VCaP (cell line): ENCODE measurements around the gene SIX4.
A peak's percentile ranks its signal among the peaks of the same experiment; 100 is the strongest.
"Not testable (repeated sequence)": the region's sequence is repeated elsewhere in the genome, so short reads cannot be mapped to it uniquely, and the experiment has no call there.

Experiments
- H3K27ac ChIP-seq: fragments of 450-650 bp; 2 replicates; pipeline ENCODE4 v1.5.1; 2017
- TF ChIP-seq, protein P1 (sequence below): fragments of 450-650 bp; conservative IDR thresholded peaks from 2 replicates; pipeline ENCODE4 v1.5.1; 2017; ENCODE audit warnings: mild to moderate bottlenecking, moderate library complexity

The SIX4 gene

DNA sequence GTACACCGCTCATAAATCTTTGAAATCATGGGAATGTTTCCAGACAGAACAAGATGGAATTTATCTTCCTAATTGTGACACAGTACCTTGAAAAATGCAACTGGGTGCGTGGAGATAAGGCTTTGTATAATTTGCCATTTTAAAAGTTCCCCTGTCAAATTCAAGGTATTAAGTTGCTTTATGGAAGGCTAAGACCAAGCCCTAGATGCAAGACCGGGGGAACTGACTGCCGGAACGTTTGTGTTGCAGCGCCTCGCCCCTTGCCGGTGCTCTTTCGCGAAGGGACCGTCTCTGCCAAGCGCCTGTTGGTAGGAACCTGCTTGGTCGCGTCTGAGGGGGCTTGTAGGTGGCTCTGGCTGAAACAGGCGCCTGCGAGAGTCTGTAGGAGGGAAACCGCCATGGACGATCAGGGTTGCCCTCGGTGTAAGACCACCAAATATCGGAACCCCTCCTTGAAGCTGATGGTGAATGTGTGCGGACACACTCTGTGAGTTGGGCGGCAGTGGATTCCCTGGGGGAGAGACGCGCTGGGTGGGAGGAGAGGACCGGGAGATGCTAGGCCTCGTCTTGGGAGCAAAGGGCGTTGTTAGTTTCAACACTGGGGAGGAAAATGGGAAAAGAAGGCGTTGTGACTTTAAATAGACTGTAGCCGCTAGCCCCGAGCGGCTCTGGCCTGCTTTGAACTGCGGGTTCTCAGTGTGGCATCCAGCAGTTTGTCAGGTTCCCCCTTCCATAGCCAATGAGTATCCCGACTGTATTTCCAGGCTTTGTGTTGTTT lies 10.5 kb upstream of the SIX4 start, which contains the start of gene MNAT1:
TSS of gene MNAT1 (plus strand) at position 297 of the 778 bp plus-strand sequence. CDS start at position 399, 102 bp downstream.
- TF ChIP-seq, protein P1, sequence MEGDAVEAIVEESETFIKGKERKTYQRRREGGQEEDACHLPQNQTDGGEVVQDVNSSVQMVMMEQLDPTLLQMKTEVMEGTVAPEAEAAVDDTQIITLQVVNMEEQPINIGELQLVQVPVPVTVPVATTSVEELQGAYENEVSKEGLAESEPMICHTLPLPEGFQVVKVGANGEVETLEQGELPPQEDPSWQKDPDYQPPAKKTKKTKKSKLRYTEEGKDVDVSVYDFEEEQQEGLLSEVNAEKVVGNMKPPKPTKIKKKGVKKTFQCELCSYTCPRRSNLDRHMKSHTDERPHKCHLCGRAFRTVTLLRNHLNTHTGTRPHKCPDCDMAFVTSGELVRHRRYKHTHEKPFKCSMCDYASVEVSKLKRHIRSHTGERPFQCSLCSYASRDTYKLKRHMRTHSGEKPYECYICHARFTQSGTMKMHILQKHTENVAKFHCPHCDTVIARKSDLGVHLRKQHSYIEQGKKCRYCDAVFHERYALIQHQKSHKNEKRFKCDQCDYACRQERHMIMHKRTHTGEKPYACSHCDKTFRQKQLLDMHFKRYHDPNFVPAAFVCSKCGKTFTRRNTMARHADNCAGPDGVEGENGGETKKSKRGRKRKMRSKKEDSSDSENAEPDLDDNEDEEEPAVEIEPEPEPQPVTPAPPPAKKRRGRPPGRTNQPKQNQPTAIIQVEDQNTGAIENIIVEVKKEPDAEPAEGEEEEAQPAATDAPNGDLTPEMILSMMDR = no peak

DNA sequence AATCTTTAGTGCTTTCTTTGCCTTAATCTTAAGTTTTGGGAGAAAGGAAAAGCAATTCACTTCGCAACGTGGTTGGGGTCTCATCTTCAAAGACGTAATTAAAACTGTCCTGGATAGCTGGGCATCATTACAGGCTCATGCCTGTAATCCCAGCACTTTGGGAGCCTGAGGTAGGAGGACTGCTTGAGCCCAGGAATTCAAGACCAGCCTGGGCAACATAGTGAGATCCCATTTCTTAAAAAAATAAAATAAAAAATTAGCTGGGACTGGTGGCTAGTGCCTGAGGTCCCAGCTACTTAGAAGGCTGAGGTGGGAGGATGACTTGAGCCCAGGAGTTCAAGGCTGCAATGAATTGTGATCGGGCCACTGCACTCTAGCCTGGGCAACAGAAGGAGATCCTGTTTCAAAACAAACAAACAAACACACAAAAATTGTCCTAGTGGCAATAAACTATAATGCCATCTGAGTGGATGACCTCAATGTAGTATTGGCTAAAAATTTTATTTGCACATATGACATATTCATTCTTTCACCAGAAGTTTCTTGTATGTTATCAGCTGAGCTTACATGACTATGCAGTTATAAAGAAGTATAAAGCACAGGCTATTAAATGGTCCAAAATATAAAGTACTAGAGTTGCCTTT lies 8.8 kb upstream of the SIX4 start:
- no peak overlapping the region for H3K27ac ChIP-seq
- TF ChIP-seq, protein P1 = no peak

More for the DNA sequence above, 10.5 kb upstream of the SIX4 start, which contains the start of gene MNAT1:
- H3K27ac ChIP-seq = peak within 1 kb of the TSS; percentile 69

DNA sequence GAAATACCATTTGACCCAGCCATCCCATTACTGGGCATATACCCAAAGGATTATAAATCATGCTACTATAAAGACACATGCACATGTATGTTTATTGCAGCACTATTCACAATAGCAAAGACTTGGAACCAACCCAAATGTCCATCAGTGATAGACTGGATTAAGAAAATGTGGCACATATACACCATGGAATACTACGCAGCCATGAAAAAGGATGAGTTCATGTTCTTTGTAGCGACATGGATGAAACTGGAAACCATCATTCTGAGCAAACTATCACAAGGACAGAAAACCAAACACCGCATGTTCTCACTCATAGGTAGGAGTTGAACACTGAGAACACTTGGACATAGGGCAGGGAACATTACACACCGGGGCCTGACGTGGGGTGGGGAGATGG lies 7.1 kb upstream of the SIX4 start:
- not testable (repeated sequence) for H3K27ac ChIP-seq

DNA sequence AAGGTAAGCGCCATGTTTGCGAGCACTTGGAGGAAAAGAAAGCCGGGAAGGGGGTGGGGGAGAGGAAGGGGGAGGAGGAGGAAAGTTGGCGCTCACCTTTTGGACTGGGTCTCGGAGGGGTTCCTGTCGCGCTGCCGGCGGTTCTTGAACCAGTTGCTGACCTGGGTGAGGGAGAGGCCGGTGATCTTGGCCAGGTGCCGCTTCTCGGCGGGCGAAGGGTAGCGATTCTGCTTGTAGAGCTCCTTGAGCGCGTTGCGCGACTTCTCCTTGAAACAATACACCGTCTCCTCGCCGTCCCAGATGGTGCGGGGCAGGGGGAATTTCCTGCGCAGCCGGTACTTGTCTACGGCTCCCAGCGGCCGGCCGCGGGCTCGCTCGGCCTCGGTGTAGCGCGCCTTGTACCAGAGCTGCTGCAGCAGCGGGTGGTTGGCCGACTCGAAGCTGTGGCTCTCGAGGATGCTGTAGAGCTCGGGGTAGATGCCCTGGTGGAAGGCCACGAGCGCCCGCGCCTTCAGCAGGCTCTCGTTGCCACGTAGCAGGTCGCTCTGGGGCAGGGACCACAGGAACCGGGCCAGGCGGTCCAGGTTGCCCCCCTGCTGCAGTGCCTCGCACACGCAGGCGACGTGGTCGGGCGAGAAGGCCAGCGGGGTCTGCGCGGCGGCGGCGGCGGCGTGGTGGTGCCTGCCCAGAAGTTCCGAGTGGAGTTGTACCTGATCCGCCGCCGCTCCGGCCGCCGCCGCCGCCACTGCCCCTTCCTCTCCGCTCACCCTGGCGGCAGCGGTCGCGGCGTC lies 840 bp downstream of the SIX4 start:
- H3K27ac ChIP-seq = peak overlapping the region; percentile 81
- TF ChIP-seq, protein P1 = no peak

DNA sequence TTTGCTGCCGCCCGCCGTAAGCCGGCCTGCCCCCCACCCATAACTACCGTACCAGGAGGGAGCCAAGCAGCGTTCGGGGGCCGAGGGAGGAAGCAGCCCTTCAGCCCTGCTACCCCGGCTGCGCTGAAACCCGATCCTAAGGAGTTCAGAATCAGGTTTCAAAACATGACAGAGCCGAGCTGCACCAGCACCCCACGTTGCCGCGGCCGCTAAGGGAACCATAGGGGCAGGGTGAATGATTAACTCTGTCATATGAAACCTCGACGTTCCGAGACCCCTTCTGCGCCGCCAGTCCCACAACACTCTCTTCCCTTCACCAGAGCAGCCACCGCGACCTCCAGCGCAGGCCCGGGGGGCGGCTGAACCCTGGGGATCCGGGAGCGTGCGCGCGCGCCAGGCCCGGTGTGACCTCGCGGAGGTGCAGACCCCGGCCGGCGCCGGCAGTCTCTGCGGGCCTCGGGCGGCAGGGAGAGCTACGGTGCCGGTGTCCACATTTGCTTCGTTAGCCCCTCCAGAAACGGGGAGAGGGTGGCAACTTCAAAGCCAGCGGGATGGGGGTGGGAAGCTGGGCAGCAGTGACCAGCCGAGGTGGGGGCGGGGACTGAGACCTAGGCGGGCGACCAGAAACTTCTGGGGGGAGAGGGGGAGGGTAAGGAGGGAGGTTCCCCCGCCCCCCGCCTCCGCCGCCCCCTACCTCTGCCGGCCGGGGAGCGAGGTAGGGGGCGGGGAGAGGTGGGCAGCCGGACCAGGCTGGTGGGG lies 1.6 kb downstream of the SIX4 start:
- TF ChIP-seq, protein P1 = no peak
- H3K27ac ChIP-seq = peak overlapping the region; percentile 81

DNA sequence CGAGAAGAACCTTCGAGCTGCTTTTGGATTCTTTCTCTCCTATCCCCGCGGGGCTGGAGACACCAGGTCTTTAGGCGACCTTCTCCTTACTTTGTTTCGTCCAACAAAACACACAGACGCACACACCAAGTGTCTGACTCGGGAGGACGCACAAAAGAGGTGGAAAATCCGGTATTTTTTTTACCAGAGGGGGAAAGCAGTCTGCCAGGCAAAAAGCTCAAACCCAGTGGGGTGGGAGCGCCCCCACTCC lies 2.1 kb downstream of the SIX4 start:
- TF ChIP-seq, protein P1 = no peak

DNA sequence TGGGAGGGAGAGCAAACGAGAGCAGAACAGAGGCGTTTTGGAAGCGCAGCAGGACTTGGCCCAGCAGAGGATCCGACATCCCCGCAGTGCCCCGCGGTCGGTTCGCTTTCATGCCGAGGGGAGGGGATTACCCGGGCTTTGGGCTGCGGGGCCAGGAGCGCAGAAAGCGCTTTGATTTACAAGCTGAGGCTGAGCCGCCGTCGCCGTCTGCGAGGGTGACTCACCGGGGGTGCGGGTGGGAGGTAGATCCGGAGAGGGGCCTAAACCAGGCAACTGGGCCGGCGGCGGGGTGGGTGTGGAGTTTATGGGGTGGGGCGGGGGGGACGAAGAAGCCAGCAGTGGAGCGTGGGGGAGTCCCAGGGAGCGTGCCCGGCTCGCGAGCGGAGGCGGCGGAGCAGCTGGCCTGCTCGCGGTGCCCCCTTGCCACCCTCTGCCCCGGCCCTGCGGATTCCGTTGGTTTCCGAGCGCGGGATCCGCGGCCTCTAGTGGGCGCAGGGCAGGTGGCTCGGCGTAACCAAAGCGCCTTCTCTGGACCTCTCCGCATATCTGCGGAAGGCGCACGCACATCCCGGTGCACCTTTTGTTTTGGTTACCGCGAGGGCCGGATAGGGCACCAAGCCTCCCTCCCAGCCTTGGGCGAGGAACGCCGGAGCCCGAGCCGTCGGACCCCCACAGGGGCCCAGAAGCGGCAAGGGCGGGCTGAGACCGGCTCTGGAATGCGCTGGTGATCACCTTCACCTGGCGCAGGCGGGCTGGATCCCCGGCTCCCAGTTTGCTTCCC lies 2.6 kb downstream of the SIX4 start:
- TF ChIP-seq, protein P1 = peak; percentile 64
- H3K27ac ChIP-seq = peak overlapping the region; percentile 81

More for the DNA sequence above, 2.1 kb downstream of the SIX4 start:
- H3K27ac ChIP-seq = peak overlapping the region; percentile 81
